MV-4-11 (cell line): Measurements from ENCODE around the gene DVL2.
"Not testable (repeated sequence)": the region's sequence is repeated elsewhere in the genome, so short reads cannot be mapped to it uniquely, and the experiment has no call there.

ENCODE experiments used
- DNase-seq: peaks from one replicate; lab custom pipeline; 2025; lab: John Stamatoyannopoulos, UW

The DVL2 gene

DNA sequence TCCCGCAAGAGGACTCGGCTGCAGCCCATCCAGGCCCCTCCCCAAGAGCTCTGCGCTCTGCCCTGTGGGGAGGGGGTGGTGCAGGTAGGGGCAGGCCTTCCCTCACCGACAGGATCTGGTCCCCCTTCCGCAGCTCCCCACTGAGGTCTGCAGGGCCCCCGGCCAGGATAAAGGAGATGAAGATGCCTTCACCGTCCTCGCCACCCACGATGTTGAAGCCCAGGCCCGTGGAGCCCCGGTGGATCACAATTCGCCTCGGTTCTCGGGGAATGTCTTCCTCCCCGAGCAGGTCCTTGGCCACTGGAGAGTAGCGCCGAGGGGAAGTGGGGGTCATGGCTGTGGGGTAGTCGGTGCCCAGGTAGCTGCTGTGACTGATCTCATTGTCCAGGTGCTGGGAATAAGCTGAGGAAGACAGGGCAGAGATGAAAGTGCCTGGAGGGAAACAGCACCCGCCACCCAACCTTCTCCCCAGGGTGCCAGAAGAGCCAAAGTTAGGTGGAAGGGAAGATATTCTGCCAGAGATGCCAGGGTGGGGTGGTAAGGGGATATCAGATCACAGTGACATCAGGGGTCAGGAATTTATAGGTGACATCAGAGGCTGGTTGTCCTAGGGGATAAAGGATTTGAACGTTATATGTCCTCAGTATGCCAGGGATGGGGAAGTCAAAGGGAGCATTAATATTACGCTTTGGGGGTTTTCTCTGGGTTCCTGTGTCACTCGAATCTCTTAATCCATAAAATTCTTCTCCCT, 37.5 kb downstream of the DVL2 start:
- no peak for DNase-seq

DNA sequence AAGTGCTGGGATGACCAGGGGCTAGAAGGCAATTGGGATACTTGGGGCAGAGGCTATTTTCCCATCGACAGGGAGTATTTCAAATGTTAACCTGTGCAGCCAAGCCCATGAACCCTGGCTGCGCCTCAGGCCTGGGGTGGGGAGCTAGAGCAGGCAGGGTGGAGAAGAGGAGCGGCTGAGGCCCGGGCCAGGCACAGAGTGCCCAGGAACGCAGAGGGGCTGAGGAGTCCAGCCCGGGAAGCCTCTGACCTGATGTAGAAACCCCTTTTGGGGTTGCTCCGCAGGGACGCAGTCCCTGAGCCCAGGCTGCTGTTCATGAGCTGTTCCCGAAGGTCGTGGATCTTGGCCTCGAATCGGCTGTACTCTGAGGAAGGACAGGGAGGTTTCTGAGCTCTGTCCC, 38.3 kb downstream of the DVL2 start:
- DNase-seq, result no peak

DNA sequence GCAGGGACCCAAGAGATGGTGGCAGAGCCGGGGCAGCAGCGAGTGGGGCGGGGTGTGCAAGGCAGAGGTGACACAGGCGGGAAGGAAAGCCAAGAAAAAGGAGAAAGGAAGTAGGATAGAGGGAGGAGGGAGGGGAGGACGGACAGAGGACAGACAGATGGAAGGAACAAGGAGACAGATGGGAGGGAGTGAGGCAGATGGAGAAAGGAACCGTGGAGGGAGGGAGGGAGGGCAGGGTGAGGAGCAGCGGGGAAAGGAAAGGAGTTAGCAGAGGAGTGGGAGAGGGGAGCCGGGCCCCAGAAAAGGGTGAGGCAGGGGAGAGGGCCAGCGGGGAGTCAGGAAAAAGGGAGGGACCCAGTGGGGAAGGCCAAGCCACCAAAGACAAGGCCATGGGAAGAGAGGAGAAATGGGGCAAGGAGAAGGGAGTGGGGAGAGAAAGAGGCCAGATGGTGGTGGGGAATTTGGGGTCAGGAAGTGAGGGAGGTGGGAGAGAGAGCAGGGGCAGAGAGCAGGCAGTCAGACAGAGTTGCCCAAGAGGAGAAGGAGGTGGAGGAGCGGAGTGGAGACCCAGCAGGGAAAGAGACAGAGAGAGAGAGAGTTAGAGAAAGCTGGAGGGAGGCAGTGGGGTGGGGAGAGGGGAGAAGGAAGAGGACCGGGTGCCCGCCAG, 41.9 kb downstream of the DVL2 start:
- DNase-seq, result no peak

DNA sequence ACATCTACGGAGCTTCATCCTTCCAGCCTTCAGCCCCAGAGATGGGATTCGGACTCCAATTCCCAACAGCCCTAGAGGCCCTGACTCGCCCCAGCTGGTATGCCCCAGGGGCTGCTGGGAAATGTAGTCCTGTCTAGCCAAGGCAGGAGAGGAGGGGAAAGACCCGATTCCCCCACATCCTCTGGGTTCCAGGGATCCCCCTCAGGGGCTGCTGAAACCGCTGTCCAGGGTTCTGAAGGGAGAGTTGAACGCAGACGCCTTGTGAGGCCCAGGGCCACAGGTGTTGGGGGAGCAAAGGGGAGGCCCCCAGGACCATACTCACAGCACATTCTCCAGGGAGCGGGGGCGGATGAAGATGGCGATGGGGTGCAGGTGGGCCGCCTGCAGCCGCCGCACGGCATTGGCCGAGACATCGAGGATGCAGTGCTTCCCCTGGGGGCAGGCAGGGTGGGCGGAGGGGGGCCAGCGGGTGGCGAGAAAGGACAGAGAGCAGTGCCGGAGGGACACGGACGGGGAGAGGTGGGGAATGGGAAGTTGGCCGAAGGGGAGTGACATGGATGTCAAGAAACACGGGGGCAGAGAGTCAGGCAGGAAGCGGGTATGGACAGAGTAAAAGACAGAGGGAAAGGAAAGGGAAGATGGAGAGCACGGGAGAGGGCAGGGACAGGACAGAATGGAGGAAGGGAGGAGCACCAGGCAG, 42.6 kb downstream of the DVL2 start:
- no peak for DNase-seq

DNA sequence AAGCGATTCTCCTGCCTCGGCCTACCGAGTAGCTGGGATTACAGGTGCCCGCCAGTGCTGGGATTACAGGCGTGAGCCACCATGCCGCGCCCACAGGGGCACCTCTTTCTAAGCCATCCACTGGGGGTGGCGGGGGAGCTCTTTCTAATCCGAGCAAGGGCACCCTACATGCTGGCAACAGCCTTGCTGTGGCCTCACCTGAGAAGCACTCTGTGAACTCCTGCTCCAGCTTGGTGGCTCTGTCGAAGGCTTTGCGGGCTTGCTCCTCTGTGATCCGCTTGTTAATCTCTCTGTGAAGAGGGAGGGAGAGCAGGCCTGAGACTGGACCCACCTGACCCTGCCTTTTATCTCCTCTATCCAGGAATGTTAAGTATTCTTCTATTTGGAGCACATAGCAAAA, 43.2 kb downstream of the DVL2 start:
- no peak for DNase-seq

DNA sequence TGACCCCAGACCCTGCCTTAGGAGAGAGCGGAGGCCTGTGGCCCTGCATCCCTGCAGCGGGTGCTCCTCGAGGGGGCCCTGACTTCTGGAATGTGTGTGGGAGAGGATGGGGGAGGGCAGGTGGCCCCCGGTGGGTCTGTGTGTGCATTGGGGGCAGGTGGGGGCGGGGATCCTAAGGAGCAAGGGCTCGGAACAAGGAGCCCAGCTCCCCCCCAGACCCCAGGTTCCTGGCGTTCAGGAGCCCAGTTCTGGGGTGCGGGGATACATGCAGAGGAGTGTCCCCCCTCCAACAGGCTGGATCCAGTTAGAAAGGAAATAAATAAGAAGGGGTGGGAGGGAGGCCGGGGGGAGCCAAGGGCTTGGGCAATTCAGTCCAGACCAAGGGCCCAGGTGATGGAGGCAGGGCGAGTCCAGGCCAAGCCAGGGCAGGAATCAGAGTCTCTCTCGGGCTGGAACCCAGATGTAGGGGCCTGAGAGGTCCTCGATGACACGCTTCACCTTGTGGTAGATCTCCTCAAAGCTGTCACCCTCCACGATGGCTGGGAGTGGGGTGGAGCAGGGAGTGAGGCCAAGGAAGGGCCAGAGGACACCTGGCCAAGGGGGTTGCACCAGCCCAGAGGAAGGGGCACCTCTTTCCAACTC, 43.9 kb downstream of the DVL2 start:
- DNase-seq, result no peak

DNA sequence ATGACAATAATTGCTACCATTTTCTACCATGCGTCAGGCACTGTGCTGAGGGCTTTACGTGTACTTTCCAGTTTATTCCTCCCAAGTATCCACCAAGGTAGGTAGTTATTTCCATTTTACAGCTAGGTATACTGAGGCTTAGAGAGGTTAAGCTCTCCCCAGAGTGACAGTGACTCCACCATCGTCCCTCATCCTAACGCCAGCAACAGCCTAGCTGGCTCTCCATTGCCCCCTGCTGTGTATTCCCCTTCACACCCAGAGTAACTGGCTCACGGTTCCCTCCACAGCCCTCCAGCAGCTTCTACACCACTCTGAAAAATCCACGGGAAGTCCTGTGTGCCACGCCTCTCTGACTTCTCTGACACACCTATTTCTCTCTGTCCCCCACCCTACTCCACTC, 48.1 kb downstream of the DVL2 start:
- peak; percentile 26 for DNase-seq

DNA sequence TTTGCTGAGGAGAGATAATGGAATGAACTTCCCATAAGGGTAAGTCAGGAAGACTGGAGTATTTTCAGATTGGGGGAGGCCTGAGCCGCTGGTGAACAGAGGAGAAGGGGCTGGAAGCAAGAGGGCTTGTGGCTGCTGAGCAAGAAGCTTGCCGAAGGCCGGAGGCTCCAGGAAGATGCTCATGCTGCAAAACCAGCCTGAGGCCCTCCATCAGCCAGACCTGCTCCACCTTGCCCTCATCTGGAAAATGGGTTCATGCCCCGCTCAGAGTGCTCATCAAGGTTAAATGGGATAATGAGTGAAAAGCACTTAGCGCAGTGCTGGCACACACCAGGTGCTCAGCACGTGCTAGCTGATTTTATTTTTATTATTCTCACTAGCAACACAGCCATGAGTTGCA, 49.7 kb downstream of the DVL2 start:
- DNase-seq, result no peak

DNA sequence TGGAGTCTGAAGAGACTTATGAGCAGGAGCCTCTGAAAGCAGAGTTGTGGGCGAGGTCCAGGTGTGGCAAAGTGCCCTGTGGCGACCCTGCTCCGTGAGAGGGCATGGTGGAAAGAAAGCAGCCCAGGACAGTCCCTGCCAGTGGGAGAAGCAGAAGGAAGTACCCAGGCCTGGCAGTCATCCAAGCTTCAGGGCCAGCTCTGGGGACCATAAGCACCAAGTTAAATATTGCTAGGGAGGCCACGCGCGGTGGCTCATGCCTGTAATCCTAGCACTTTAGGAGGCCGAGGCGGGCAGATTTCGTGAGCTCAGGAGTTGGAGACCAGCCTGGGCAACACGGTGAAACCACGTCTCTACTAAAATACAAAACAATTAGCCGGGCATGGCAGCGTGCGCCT, 50.2 kb downstream of the DVL2 start:
- DNase-seq, result peak; percentile 51

DNA sequence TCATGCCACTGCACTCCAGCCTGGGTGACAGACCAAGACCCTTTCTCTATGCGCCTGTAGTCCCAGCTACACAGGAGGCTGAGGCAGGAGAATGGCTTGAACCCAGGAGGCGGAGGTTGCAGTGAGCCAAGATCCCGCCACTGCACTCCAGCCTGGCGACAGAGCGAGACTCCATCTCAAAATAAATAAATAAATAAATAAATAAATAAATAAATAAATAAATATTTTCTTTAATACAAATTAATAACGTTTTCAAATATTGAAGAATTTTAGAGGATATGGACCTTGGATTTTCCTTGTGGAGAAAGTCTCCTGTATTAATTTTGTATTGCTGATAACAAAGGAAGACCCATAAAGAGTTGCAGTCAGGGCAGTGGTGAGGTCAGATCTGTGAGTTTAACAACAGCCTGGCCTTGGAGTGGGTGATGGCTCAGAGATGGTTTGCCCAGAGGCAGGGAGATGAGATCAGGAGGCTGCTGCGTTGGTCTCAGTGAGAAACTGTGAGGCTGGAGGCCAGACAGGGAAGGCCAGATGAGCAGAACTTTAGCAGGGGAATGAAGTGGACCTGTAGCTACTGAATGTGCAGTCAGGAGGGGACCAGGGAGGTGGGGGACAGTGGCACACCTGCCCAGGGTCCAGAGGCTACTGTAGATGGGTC, 50.8 kb downstream of the DVL2 start:
- no peak for DNase-seq

DNA sequence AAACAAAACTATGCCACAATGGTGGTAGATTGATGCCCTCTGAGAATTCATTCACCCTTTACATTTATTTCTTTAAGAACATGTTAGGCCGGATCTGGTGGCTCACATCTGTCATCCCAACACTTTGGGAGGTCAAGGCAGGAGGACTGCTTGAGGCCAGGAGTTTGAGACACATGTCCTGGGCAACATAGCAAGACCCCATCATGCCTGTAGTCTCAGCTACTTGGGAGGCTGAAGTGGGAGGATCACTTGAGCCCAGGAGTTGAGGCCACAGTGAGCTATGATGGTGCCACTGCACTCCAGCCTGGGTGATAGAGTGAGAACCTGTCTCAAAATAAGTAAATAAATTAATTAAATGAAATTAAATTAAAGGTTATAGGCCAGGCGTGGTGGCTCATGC, 52.2 kb downstream of the DVL2 start:
- not testable (repeated sequence) for DNase-seq

DNA sequence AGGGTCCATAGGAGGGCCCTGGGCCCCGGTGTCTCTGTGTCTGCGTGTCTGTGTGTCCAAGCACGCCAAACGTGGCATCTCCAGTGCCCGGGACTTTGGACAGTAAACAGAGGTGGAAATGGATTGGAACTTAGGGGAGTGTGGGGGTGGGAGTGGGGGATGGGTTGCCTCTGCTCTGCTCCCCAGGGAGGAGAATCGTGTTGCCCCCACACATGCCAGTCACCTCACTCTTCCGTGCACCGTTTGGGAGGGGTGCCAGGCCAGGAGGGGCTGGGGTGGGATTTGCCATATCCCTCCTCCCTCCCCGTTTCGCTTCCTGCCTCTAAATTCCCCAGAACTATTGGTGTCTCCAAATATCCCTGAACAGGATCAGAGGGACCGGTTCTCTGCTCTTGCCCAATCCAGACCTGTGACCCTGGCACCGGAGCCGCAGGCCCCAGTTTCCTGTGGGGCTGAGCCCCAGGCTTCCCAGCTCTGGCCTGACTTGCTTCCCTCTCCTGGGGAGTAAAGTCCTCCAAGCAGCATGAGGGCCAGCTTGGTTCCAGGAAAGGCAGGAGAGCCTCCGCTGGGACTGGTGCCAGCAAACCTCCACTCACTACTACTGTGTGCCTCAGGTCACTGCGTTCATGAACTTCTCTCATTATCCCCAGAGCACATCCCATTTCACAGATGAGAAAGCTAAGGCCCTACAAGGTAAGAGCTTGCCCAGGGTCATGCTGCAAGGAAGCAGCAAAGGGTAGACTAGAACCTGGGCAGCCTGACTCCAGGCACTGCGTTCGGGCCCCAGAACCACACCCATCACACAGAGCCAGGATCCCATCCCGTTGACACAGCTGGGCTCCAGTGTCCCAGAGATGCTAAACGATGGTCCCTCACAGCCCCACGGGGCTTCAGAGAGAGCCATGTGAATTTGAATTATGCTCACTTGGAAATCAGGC, 54.7 kb downstream of the DVL2 start, which contains the start of gene ASGR1:
ASGR1 (minus strand) TSS at position 54 of the 938 bp plus-strand sequence. CDS start 807 bp downstream, outside the sequence.
- DNase-seq, result no peak

DNA sequence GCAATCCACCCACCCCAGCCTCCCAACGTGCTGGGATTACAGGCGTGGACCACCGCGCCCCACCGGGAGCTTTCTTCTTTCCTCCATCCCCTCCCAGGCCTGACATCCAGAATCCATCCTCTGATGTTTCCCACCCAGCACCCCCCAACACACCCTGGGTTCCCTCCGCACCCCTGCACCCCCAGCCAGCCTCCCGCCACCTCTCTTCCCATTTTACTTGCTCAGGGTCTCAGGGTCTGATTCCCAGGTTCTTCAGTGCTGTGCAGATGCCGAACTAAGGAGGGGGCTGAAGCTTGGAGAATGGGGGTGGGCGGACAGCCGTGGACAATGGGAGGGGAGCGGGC, 55.4 kb downstream of the DVL2 start:
- DNase-seq, result no peak

DNA sequence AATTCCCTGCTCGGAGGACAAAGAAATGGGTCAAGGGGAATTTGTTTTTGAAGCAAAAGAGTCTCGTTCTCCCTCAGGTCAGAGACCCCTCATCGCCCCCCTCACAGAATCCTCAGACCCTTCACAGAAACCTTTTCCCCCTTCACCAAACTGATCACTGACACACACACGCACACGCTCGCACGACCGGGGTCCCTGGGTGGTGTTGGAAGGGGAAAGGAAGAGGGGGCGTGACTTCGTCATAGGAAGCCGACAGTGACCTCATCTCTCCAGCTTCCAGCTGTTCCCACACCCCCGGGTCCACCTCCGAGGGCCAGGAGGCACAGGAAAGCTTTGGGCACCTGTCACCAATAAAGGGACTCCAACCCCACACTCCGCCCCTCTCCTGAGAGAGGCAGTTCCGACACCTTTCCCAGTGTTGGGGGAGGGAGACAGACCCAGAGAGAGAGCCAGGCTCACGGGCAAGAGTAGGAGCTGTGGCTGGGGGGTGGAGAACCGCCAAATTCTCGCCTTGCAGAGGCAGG, 56.3 kb downstream of the DVL2 start:
- no peak for DNase-seq

DNA sequence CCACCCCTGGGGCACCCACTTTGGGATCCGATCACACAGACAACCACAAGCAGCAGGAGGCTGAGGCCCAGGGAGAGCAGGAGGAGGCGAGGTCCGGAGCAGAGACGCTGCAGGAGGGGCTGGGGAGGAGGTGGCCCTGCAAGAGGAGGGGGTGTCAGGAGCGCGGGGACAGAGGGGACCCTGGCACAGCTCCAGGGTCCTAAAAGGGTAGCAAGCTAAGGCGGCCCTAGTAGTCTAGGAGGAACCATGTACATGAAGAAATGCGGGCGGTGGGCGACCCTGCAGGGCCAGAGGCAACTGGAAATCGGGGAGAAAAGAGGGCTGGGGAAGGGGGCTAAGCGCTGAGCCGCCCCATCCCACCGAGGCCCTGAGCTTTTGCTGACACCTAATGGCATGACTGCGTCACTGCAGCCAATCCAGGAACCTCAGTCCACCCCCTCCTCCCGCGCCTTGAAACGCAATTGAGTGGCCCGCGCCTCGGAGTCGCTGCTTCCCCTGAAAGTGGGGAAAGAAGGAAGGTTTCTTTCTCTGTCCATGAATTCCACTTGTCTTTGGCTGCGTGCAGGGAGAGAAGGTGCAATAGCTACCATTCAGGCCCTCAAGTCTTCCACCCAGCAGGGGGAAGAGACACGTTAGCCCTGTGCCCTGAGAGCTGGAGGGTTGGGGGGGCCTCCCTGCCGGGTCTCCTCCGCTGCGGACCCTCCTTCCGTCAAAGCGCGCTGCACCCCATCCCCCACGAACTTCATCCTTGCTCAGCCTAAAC, 56.9 kb downstream of the DVL2 start:
- peak; percentile 55 for DNase-seq

DNA sequence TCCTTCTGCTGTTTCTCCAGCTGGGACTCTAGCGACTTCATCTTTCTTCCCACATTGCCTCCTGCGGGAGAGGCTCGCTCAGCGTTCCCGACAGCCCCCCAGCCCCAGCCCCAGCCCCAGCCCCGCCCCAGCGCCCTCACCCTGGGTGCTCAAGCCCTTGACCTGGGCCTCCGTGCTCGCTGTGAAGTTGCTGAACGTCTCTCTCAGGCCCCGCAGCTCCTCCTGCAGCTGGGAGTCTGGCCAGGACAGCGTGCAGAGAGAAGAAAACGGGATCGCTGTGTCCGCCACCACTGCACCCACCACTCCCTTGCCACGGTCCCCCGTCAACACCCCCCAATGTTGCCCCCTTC, 57.5 kb downstream of the DVL2 start:
- DNase-seq, result no peak

DNA sequence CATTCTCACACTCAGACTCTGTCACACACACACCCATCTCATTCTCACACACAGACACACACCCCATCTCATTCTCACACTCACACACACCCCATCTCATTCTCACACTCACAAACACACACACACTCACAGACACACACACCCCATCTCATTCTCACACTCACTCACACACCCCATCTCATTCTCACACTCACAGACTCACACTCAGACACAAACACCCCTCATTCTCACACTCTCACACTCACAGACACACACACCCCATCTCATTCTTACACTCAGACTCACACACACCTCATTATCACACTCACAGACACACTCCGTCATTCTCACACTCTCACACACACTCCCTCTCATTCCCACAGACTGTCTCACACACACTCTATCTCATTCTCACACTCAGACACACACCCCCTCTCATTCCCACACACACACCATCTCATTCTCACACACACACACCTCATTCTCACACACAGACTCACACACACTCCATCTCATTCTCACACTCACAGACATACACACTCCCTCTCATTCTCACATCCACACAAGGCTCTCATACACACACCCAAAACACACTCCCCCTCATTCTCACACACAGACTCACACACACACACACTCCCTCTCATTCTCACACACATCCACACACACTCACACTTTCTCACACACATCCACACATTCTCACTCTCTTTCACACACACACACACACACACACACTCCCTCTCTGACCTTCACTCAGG, 58.0 kb downstream of the DVL2 start:
- no peak for DNase-seq
